Mesenchymal stem cell (in vitro differentiated cells and primary cell): ENCODE data around the gene NKIRAS2.
A peak's percentile ranks its signal among the peaks of the same experiment; 100 is the strongest.

Experiments used
- DNase-seq: peaks from one replicate; pipeline ENCODE4 v3.0.0-alpha.2; 2013
- H2AFZ ChIP-seq: one replicate; pipeline ENCODE4 v1.6.1; 2013; ENCODE audit warnings: low read depth, mild to moderate bottlenecking, control low read depth, inconsistent platforms, low read length, moderate library complexity
- H2AK5ac ChIP-seq: 2 replicates; pipeline ENCODE4 v1.6.1; 2013; ENCODE audit warnings: low read length, moderate library complexity, mild to moderate bottlenecking, inconsistent platforms; ENCODE audit not compliant: severe bottlenecking
- H2BK120ac ChIP-seq: one replicate; pipeline ENCODE4 v1.6.1; 2013; ENCODE audit warnings: low read depth, mild to moderate bottlenecking, inconsistent platforms, low read length, moderate library complexity
- H2BK12ac ChIP-seq, 2 experiments: one replicate each; pipeline ENCODE4 v1.6.1; 2013; ENCODE audit warnings: inconsistent platforms in 2 of 2, low read length in 2 of 2, mild to moderate bottlenecking in 2 of 2, moderate library complexity in 2 of 2, control low read depth in 1 of 2
- H2BK15ac ChIP-seq: one replicate; pipeline ENCODE4 v1.6.1; 2013; ENCODE audit warnings: mild to moderate bottlenecking, low read depth, inconsistent platforms; ENCODE audit not compliant: poor library complexity, severe bottlenecking
- H2BK5ac ChIP-seq: 2 replicates; pipeline ENCODE4 v1.6.1; 2013; ENCODE audit warnings: low read depth, mild to moderate bottlenecking, low read length, control low read depth, inconsistent platforms; ENCODE audit not compliant: poor library complexity, severe bottlenecking
- H3K14ac ChIP-seq, 2 experiments: one replicate each; pipeline ENCODE4 v1.6.1; 2013; ENCODE audit warnings: inconsistent platforms in 2 of 2, low read length in 2 of 2, control low read depth in 1 of 2, mild to moderate bottlenecking in 1 of 2, moderate library complexity in 1 of 2
- H3K18ac ChIP-seq, 2 experiments: one replicate each; pipeline ENCODE4 v1.6.1; 2013; ENCODE audit warnings: inconsistent platforms in 2 of 2, low read length in 2 of 2, control low read depth in 1 of 2, low read depth in 1 of 2, mild to moderate bottlenecking in 1 of 2
- H3K23ac ChIP-seq, 2 experiments: one replicate each; pipeline ENCODE4 v1.6.1; 2013; ENCODE audit warnings: inconsistent platforms in 2 of 2, low read length in 2 of 2, mild to moderate bottlenecking in 2 of 2, moderate library complexity in 2 of 2, control low read depth in 1 of 2
- H3K27ac ChIP-seq: 2 replicates; pipeline ENCODE4 v1.5.1; 2013; ENCODE audit warnings: mild to moderate bottlenecking, moderate library complexity, low read length, control low read depth, inconsistent platforms; ENCODE audit not compliant: poor library complexity, severe bottlenecking
- H3K27me3 ChIP-seq, 2 experiments: 2 replicates each; pipeline versions ENCODE4 v1.6.1 to v1.7.0; 2013; ENCODE audit warnings: low read length in 2 of 2, mild to moderate bottlenecking in 2 of 2, moderate library complexity in 2 of 2, control low read depth in 1 of 2, inconsistent platforms in 1 of 2; ENCODE audit not compliant: control insufficient read depth in 1 of 2, insufficient read depth in 1 of 2
- H3K36me3 ChIP-seq, 2 experiments: 2 replicates each; pipeline versions ENCODE4 v1.6.1 to v1.7.0; 2013; ENCODE audit warnings: low read length in 2 of 2, control low read depth in 1 of 2, inconsistent platforms in 1 of 2, low read depth in 1 of 2, mild to moderate bottlenecking in 1 of 2; ENCODE audit not compliant: insufficient read depth in 2 of 2, control insufficient read depth in 1 of 2
- H3K4ac ChIP-seq, 2 experiments: one replicate each; pipeline ENCODE4 v1.6.1; 2013; ENCODE audit warnings: inconsistent platforms in 2 of 2, low read length in 2 of 2, mild to moderate bottlenecking in 2 of 2, moderate library complexity in 2 of 2, control low read depth in 1 of 2, low read depth in 1 of 2
- H3K4me1 ChIP-seq: 2 replicates; pipeline ENCODE4 v1.6.1; 2013; ENCODE audit warnings: low read depth, low read length, control low read depth; ENCODE audit not compliant: control insufficient read depth, insufficient read depth
- H3K4me2 ChIP-seq: 2 replicates; pipeline ENCODE4 v1.6.1; 2013; ENCODE audit warnings: low read length, mild to moderate bottlenecking, inconsistent platforms; ENCODE audit not compliant: poor library complexity, severe bottlenecking
- H3K4me3 ChIP-seq, 2 experiments: 2 replicates each; pipeline versions ENCODE4 v1.5.1 to v1.7.0; 2013; ENCODE audit warnings: low read length in 2 of 2, mild to moderate bottlenecking in 2 of 2, control low read depth in 1 of 2, low read depth in 1 of 2; ENCODE audit not compliant: insufficient read depth in 1 of 2
- H3K79me1 ChIP-seq: replicated peaks from 2 replicates; pipeline ENCODE4 v1.6.1; 2013; ENCODE audit warnings: mild to moderate bottlenecking, control low read depth, low read length, inconsistent platforms; ENCODE audit not compliant: poor library complexity, severe bottlenecking
- H3K9ac ChIP-seq: 2 replicates; pipeline ENCODE4 v1.7.0; 2013; ENCODE audit warnings: mild to moderate bottlenecking, low read length, moderate library complexity
- H3K9me3 ChIP-seq: 2 replicates; pipeline ENCODE4 v1.7.0; 2013; ENCODE audit warnings: mild to moderate bottlenecking, low read length; ENCODE audit not compliant: control insufficient read depth
- H4K8ac ChIP-seq: one replicate; pipeline ENCODE4 v1.6.1; 2013; ENCODE audit warnings: inconsistent platforms, mild to moderate bottlenecking, low read length, moderate library complexity
- H4K91ac ChIP-seq: one replicate; pipeline ENCODE4 v1.6.1; 2013; ENCODE audit warnings: mild to moderate bottlenecking, low read length, inconsistent platforms
- WGBS: methylation state at CpG from one replicate; pipeline ENCODE4 v1.1.7; 2013; ENCODE audit warnings: mixed read lengths; 5-methylcytosine and 5-hydroxymethylcytosine counted together

NKIRAS2 gene

GRCh38 chr17:42045719-42046118, 25.8 kb downstream of the NKIRAS2 start:
- peaks cover 15 to 28% of the 10 kb centered on the region in 2 experiments for H3K27me3 ChIP-seq
- H3K36me3 ChIP-seq = no peaks in the 10 kb centered on the region
- H3K4me2 ChIP-seq = no peak overlapping the region
- no peak for DNase-seq
- H3K4me3 ChIP-seq = no peak overlapping the region
- no peak overlapping the region for H2AFZ ChIP-seq
- no peak overlapping the region for H3K9ac ChIP-seq
- H2BK120ac ChIP-seq = no peak overlapping the region
- no peak overlapping the region for H3K18ac ChIP-seq
- 86% methylated on average over 1 of the region's 1 CpG for WGBS
- H4K91ac ChIP-seq = no peak overlapping the region
- no peak overlapping the region for H3K14ac ChIP-seq
- no peak overlapping the region for H3K23ac ChIP-seq
- H3K9me3 ChIP-seq = no peaks in the 10 kb centered on the region
- no peaks in the 10 kb centered on the region for H3K79me1 ChIP-seq
- H2BK15ac ChIP-seq = no peak overlapping the region
- no peak overlapping the region for H3K4ac ChIP-seq
- H2BK12ac ChIP-seq = no peak overlapping the region
- H2BK5ac ChIP-seq = no peak overlapping the region
- H2AK5ac ChIP-seq = no peak overlapping the region
- peaks cover 5% of the 10 kb centered on the region for H3K4me1 ChIP-seq
- no peak overlapping the region for H3K27ac ChIP-seq
- no peak overlapping the region for H4K8ac ChIP-seq

DNA sequence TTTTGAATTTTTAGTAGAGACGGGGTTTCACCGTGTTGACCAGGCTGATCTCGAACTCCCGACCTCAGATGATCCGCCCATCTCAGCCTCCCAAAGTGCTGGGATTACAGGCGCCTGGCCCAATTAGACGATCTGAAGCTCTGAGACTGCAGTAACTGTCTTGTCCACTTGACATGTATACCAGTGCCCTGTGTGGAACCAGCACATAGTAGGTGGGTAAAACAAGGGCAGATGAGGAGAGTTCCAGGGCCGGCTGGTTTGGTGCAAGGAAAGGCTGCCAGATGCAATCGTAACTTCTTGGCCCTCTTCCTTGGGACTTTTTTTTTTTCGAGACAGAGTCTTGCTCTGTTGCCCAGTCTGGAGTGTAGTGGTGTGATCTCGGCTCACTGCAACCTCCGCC, 27.5 kb downstream of the NKIRAS2 start:
- Histone ChIP-seq H2BK5ac (no peak overlapping the region), H3K23ac (no peak overlapping the region), H3K4me2 (no peak overlapping the region), H3K9ac (no peak overlapping the region), H4K8ac (no peak overlapping the region), H3K4ac (no peak overlapping the region), H3K4me1 (peaks cover 8% of the 10 kb centered on the region), H4K91ac (no peak overlapping the region), H3K27ac (no peak overlapping the region), H3K4me3 (no peak overlapping the region), H2AFZ (no peak overlapping the region), H3K9me3 (peaks cover 2% of the 10 kb centered on the region), H3K18ac (no peak overlapping the region), H2BK12ac (no peak overlapping the region), H3K27me3 (peaks cover 27 to 41% of the 10 kb centered on the region in 2 experiments), H3K36me3 (no peaks in the 10 kb centered on the region), H3K14ac (no peak overlapping the region), H2BK120ac (no peak overlapping the region), H3K79me1 (no peaks in the 10 kb centered on the region), H2AK5ac (no peak overlapping the region), H2BK15ac (no peak overlapping the region)
- no peak for DNase-seq
- WGBS = 85% methylated on average over 9 of the region's 12 CpGs

DNA sequence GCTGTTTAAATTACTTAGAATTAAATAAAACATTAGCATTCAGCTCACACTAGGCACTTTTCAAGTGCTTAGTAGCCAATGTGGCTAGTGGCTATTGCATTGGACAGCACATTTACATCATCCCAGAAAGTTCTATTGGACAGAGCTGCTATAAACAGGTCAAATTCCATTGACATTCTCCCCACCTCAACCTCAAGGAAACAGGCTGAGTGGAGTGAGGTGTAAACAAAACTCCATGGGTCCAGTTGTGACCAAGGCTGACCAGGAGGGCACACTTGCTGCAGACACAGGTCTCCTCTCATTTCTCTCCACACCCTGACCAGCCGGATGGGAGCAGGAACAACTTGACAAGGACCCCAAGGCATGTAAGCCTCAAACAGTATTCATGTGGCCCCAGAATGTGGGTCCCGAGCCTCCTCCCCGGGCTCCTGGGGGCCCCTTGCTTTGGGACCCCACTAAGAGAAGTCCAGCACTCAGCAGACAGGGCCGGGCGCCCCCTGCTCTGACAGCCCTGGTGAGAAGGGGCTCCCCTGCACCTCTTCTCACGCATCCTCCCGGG, 30.0 kb downstream of the NKIRAS2 start:
- H3K9me3 ChIP-seq = peaks cover 2% of the 10 kb centered on the region
- peak overlapping the region; percentile 71 for H2BK120ac ChIP-seq
- no peak overlapping the region for H2BK5ac ChIP-seq
- peak overlapping the region in 1 of 2 experiments; percentile 54 for H2BK12ac ChIP-seq
- H3K9ac ChIP-seq = peak overlapping the region; percentile 26
- peak overlapping the region; percentile 43 for H4K91ac ChIP-seq
- no peak overlapping the region for H3K14ac ChIP-seq
- H3K18ac ChIP-seq = peak overlapping the region; percentile 3 to 41
- DNase-seq = peak; percentile 24
- H3K4me3 ChIP-seq = peak overlapping the region; percentile 53 to 64
- WGBS = 3% methylated on average over 7 of the region's 7 CpGs
- H4K8ac ChIP-seq = peak overlapping the region; percentile 21
- H2BK15ac ChIP-seq = peak overlapping the region; percentile 98
- peak overlapping the region; percentile 71 for H3K4me2 ChIP-seq
- peaks cover 8% of the 10 kb centered on the region for H3K4me1 ChIP-seq
- H3K4ac ChIP-seq = peak overlapping the region in 1 of 2 experiments; percentile 52
- no peak overlapping the region for H3K27ac ChIP-seq
- no peak overlapping the region for H2AK5ac ChIP-seq
- no peak overlapping the region for H3K23ac ChIP-seq
- H3K36me3 ChIP-seq = no peaks in the 10 kb centered on the region
- no peaks in the 10 kb centered on the region for H3K79me1 ChIP-seq
- peaks cover 53 to 65% of the 10 kb centered on the region in 2 experiments for H3K27me3 ChIP-seq
- peak overlapping the region; percentile 84 for H2AFZ ChIP-seq

DNA sequence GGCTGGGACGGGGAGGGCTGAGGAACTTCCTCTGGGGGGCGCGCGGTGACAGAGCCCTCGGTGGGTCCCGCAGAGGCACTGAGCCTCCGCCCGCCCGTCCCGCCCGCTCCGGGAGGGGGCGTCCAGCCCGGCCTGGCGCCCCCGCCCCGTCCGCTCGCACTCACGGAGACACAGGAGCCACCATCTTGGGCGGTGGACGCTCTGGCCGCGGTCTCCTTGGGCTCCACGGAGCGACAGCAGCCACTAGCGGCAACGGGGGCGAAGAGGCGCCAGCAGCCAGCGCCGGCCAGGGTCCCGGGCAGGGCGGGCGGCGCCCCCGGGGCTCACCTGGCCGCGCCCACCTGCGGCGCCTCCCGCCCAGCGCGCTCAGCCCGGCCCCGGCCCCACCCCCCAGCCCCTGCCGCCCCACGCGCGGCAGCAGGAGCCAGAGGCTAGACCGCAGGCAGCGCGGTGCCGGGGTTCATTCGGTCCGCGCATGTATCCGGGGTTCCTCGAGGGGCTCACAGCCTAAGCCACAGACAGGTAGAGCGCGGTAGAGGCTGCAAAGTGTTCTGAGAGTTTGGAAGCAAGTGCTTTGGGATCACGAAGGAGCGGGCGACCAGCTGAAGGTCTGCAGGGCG, 30.6 kb downstream of the NKIRAS2 start, which contains the start of gene C17orf113:
Gene C17orf113 (minus strand): TSS at position 209 of the 620 bp plus-strand sequence. CDS start 7,225 bp downstream, outside the sequence.
- Histone ChIP-seq H3K14ac (no peak within 1 kb of the TSS), H2BK12ac (peak within 1 kb of the TSS in 1 of 2 experiments; percentile 54), H3K4me3 (peak within 1 kb of the TSS; percentile 53 to 64), H2BK5ac (no peak within 1 kb of the TSS), H3K18ac (peak within 1 kb of the TSS; percentile 3 to 41), H3K27ac (no peak within 1 kb of the TSS), H3K27me3 (peaks cover 59 to 68% of the 10 kb centered on the region in 2 experiments), H2BK120ac (peak within 1 kb of the TSS; percentile 71), H3K23ac (no peak within 1 kb of the TSS), H3K9ac (peak within 1 kb of the TSS; percentile 26), H2AK5ac (no peak within 1 kb of the TSS), H4K91ac (peak within 1 kb of the TSS; percentile 43), H2AFZ (peak within 1 kb of the TSS; percentile 84), H3K9me3 (peaks cover 2% of the 10 kb centered on the region), H3K4me1 (peaks cover 11% of the 10 kb centered on the region), H4K8ac (peak within 1 kb of the TSS; percentile 21), H3K4ac (peak within 1 kb of the TSS in 1 of 2 experiments; percentile 52), H2BK15ac (peak within 1 kb of the TSS; percentile 98), H3K79me1 (no peaks in the 10 kb centered on the region), H3K4me2 (peak within 1 kb of the TSS; percentile 75), H3K36me3 (no peaks in the 10 kb centered on the region)
- WGBS = 4% methylated on average over 43 of the region's 65 CpGs
- DNase-seq = peak; percentile 49
